ENCODE data around the gene DDIAS. TPM values are rescaled to one million over a fixed set of nuclear protein-coding genes. Genes with fewer than 3 reads are reported as not detected.

Gene DDIAS
- total RNA-seq, 2 experiments from 2014 or later: 16.8 to 18.6 TPM

Other genes starting within 250 kb of the DDIAS start
- not detected for gene FAM181B, start 167.9 kb upstream of the DDIAS start, total RNA-seq
- gene PRCP, start 1.3 kb upstream of the DDIAS start, total RNA-seq: 10 to 100 TPM; 17.2 to 18.2 TPM
- 10 to 100 TPM in 1 of 2 experiments, 1 to 10 TPM in 1; 8.8 to 13.3 TPM for gene RAB30, start 170.2 kb downstream of the DDIAS start, total RNA-seq